Endometrial microvascular endothelial cells (primary cell): ENCODE data around the gene BOK. TPM values are rescaled to one million over a fixed set of nuclear protein-coding genes. Genes with fewer than 3 reads are reported as not detected.
"Not testable (repeated sequence)": the region's sequence is repeated elsewhere in the genome, so short reads cannot be mapped to it uniquely, and the experiment has no call there.

Experiments
- in situ Hi-C: cut with HindIII; loops from 2 replicates; pipeline ENCODE4 v1.10.0; 2017; ENCODE audit warnings: low sequenced_read_pairs, low pct_unique_long_range_greater_than_20kb; ENCODE audit errors: inconsistent ontology term
- total RNA-seq: library from RNA; depleted of rRNA; stranded (reverse); fragments of >200 nt; gene quantifications from one replicate; pipeline ENCODE4 v1.2.3, GENCODE V29; 2015; ENCODE audit errors: inconsistent ontology term

Gene BOK
- total RNA-seq, 1 donor from 2014 or later: 102 TPM

DNA sequence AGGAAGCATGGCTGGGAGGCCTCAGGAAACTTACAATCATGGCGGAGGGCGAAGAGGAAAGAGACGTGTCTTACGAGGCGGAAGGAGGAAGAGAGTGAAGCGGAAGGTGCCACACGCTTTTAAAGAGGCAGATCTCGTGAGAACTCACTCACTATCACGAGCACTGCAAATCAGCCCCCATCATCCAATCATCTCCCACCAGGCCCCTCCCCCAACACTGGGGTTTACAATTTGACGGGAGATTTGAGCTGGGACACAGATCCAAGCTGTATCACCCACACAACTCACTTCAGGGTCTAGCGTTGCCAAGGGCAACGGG lies 5.1 kb upstream of the BOK start:
- in situ Hi-C loops: no loop called here

DNA sequence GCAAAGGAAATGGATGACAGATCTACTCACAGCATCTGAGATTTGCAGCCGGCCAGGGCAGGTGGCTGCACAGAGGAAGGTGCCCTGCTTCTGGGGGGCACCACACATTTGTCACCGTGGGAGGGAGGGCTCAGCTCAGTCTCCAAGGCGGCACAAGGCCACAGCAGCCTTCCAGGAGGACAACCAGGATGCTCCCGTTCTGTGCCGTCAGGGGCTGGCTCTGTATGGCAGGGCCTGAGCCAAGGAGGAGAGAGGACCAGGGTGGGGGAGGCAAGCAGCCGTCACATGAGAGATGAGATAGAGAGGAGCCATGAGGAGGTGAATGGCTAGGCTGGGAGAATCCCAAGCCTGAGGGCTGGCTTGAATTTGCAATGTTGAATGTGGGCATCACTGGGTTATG lies 4.6 kb upstream of the BOK start:
- in situ Hi-C loops: no loop called here

DNA sequence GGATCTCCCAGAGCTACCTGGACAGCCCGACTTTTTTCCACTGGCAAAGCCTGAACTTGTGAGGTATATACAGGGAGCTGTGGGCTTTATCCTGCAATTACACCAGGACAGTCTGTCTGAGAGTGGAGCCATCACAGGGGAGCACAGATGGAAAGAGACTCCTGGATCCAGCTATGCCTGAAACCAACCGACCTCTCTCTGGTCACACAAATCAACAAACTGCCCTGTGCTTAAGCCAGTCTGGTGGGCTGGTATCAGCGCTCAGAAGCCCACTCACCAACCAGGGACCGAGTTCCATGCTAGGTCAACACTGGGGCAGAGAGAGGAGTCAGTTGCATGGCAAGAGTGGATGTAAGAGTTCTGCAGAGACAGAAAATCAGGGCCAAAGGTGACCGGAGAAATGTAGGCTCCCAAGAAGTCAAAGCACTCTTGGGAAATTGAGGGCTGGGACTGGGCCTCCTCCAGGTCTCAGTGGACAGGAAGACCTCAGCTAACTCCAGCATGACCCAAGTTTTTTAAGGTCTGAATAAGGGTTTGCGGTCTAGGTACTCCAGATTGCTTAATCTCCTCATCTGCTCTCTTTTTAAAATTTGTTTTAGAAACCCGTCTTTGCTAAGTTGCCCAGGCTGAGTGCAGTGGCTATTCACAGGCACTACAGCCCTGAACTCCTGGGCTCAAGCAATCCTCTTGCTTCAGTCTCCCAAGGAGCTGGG lies 3.8 kb upstream of the BOK start:
- in situ Hi-C loops: no loop called here

DNA sequence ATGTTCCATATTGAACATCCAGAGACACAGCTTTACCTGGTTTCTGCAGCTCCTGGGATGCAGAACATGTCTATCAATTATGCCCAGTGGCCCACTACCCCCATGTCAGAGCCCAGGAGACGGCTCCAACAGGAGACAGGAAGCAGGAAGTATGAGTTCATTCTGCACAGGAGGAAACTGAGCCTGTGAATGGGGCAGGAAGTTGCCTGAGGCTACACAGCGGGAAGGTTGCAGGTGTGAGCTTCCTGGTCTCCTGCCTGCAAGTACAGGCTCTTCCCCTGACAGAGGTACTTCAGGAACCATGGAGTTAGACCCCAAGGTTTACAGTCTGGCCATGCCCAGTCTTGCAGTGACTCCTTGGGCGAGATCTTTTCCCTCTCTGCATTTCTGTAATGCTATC lies 2.8 kb upstream of the BOK start:
- in situ Hi-C loops: no loop called here

DNA sequence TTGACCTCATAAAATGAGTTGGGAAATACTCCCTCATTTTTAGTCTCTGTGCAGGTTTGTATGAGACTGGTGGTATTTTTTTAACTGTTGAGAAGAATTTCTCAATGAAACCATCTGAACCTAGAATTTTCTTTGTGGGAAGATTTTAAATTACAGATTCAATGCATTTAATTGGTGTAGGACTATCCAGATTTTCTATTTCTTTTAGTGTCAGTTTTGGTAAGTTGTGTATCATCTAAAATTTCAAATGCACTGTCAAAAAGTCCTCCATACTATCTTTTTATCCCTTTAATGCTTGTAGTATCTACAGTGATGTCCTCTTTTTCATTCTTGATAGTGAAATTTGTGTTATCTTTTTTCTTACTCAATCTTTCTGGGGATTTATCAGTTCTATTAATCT lies 1.8 kb upstream of the BOK start:
- in situ Hi-C loops: no loop called here

DNA sequence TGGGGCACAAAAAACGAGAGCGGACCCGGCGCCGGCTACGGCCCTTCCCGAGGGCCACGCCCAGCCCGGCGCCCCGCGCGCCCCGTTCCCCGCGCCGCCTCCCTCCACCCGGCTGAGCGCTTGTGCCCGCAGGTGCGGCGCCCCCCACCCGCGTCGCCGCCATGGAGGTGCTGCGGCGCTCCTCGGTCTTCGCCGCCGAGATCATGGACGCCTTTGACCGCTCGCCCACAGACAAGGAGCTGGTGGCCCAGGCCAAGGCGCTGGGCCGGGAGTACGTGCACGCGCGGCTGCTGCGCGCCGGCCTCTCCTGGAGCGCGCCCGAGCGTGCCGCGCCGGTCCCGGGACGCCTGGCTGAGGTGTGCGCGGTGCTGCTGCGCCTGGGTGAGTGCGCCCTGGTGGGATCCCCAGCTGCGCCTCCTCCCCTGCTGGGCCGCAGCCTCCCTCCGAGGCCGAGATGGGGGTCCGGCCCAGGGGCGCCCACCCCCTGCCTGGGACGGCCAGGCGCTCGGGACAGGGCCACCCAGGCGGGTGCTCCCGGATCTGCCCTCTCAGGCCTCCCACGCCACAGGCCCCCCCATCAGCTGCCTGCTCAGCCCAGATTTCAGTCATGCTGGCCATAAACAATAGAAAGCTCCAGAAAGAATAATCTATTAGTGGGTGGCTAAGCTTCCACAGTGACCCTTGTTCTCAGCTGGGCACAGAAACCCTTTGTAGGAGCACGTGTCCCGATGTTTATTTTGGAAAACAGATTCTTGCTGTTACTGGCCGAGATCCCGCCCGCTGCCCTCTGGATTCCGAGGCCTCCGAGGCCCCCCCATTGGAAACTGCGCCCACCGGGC lies 997 bp downstream of the BOK start:
- in situ Hi-C loops: no loop called here

DNA sequence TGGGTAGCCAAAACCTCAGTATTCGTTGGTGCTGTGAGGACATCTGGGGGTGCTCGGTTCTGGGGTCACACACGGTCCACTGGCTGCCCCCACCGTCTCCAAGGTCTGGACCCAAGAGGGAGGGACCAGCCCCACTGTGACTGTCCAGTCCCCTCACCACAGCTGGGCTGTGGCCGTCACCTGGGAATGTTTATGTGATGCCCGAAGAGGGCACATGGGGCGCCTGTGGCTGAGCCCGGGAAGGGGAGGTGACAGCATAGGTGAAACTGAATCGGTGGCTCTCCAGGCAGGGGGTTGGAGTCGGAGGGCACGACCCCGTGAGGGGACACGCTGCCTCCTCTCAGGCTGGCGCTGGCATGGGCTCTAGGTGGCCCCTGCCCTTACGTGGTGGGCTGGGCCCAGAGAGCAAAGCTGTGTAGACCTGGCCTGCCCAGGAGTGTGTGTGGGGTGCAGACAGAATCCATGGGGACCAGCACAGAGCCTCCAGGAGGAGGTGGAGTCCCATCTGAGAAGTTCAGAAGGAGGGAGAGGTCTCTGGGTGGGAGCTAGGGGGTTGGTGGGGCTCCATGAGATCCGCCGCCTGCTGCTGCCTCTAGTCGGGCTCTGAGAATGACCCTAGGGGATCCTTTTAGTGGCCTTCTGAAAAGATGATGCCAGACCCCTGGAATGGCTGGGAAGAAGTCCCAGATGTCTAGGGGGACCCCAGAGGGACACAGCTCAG lies 1.8 kb downstream of the BOK start:
- in situ Hi-C loops: no loop called here

DNA sequence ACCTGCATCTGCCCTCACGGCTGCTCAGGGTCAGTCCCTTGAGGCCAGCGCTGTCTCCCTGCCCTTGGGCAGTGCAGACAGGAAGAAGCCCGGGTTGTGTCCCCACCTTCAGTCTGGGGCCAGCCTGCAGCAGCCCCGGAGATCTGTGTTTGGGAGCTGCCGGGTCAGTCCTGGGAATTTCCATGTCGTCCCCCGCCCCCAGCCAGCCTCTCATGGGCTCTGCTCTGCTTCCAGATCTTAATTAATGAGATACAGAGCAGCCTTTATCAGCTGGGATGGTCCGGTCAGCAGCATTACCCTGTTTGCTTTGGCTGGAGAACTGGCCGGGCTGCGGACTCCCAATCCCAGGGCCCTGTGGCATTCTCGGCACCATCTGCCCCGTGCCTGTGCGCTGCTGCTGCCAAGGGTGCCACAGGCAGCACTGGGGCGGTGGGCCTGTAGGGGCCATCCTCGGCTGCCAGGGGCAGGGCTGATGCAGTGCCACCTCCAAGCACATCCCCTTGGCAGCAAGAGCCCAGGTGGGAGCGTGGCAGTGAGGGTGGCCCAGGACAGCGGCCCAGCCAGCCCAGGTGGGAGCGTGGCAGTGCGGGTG lies 2.4 kb downstream of the BOK start:
- in situ Hi-C loops: no loop called here

DNA sequence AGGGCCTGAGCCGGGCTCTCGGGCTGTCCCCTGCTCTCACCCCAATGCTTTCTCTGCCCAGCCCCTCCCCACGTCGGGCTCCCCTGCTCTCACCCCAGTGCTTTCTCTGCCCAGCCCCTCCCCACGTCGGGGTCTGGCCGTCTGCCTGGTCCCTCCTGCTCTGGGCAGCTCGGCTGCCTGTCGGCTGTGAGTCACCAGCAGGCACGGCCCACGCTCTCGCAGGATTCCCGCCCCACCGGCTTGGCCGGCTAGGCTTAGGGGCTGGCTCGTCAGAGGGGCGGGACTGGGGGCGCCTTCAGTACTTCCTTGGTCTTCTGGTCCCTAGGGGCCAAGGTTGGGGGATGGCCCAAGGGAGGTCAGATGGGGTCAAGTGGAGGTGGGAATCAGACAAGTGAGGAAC lies 3.3 kb downstream of the BOK start:
- in situ Hi-C loops: no loop called here

DNA sequence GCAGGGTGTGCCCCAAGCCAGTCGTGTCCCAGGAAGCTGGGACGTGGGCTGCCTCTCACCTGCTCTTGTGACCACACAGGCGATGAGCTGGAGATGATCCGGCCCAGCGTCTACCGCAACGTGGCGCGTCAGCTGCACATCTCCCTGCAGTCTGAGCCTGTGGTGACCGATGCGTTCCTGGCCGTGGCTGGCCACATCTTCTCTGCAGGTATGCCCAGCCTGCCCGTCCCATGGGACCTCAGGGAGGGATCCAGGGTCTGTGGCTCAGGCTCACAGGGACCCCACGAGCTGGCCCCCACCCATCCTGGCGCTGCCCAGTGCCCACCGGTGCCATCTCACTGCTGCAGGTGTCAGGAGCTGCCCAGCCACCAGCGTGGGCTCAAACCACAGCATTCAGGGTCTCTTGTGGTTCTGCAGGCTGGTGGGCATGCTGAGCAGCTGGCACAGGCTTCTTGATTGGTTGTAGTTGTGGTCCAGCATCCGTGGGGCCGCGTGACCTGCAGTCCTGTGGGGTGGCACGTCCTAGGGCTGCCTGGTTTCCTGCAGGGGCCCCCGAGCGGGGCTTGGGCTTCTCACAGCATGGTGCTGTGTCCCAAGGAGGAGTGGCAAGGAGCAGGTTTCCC lies 3.8 kb downstream of the BOK start:
- in situ Hi-C loops: no loop called here

DNA sequence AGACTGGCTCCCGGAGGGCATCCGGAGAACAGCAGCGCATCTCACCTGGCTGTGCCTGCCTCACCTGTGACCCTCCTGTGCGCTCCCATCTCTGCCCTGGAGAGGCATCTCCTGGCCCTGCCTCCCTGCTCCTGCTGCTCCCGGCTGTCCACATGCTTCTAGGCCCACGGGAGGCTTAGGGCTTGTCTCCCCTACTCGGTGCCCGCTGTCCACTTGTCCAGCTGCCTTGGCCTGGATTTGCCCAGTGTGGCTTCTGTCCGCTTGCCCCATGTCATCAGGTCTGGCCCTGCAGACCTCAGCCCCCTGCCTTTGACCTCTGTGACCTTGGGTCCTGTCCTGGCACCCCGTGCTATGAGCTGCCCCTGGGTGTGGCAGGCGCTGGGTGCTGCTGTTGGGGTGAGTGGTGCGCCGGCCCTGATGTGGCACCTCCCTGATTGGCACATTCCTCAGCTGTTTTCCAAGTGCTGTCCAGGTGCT lies 4.5 kb downstream of the BOK start:
- in situ Hi-C loops: no loop called here

DNA sequence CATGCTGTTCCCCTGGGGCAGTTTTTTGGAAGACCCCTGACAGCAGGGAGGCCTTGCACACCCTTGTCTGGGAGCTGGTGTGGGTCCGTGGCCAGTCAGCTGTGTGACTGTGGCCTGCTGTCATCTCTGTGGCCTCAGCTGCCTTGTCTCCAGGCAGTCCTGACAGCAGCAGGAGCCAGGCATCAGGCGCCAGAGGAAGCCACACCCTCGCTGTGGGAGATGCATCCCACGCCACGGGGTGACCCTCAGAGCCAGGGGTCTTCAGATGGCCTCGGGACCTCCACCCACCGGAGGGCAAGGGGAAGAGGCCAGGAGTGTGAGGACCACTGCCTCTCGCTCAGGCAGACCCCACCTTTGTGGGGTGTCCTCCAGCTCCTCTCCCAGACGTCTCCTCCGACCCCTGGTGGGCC lies 5.0 kb downstream of the BOK start:
- in situ Hi-C loops: no loop called here

DNA sequence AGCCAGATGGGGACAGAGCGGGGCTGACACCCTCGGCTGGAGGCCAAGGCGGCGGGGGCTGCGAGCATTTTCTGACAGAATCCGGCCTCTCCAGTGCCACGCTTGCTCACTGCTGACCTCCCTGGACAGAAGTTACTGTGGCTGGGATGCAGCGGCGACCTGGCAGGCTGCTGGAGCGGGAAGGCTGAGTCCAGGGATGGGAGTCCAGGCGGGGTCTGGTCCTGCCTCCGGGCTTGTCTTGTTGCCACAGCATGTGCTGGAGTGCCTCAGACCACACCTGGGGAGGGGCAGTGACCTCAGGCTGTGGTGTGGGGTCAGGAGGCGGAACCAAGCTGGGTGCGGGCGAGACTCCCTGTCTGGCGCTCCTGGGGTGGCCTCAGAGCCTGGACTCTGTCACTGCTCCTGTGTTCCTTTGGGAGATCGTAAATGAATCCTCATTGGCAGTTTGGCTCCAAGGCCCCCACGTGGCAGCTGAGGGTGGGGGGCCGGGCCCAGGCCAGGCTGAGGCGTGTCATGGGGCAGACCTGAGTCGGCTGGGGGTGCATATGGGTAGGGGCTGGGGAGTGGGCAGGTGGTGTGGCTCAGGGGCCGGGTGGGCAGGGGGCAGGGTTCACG lies 5.5 kb downstream of the BOK start:
- in situ Hi-C loops: no loop called here

DNA sequence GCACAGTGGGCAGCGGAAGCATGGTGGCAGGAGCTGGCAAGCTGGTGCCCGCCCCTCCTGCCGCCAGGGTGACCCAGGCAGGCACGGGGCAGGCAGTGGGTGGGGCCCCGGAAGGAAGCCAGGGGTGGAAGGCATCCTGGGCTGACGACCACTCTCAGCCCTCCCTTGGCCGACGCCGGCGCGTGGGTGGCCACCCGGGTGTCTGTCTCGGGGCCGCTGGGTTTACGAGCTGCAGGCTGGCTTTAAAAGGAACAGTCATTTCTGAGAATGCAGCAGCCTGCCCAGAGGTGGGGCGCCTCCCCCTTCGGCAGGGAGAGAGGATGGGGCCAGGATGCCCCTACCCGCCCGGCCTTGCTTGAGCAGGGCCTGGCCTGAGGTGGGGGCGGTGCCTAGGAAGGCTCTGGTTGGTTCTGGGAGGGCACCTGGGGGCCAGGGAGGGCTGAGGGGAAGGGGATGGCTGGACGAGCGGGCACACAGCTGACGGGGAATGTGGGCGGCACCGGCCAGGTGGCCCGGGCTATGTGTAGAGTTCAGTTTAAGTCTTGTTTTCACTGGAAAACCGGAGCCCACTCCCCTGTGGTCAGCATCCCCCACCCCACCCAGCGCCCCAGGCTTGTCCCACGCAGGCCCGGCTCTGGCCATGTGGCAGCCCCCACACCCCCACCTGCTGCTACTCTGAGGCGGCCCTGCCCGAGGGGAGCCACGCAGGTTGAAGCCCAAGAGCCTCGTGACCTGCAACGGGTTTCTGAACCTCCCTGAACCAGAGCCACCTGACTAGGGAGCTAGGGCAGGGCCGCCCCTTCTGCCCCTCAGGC lies 6.3 kb downstream of the BOK start:
- in situ Hi-C loops: no loop called here

DNA sequence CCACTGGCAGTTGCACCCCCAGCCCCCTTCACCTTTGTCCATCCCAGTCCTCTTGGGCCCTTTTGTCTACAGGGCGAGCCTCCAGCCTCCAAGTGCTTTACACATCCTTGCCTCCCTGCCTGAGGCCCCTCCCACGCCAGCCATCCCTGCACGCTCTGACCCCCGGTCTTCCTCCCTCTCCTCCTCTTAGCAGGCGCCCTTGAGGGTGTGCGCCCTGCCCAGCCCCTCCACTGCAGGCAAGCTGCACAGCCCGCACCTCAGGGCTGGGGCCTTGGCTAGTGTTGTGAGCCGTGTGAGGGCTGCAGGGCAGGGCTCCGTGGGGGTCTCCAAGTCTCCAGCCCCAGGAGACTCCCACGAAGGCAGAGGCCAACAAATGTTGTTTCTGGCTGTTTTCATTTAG lies 6.9 kb downstream of the BOK start:
- in situ Hi-C loops: no loop called here

DNA sequence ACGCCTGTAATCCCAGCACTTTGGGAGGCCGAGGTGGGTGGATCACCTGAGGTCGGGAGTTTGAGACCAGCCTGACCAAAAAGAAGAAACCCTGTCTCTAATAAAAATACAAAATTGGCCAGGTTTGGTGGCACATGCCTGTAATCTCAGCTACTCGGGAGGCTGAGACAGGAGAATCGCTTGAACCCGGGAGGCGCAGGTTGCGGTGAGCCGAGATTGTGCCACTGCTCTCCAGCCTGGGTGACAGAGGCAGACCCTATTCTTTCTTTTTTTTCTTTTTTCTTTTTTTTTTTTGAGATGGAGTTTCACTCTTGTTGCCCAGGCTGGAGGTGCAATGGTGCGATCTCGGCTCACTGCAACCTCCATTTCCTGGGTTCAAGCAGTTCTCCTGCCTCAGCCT lies 7.5 kb downstream of the BOK start:
- in situ Hi-C loops: not testable (repeated sequence)

DNA sequence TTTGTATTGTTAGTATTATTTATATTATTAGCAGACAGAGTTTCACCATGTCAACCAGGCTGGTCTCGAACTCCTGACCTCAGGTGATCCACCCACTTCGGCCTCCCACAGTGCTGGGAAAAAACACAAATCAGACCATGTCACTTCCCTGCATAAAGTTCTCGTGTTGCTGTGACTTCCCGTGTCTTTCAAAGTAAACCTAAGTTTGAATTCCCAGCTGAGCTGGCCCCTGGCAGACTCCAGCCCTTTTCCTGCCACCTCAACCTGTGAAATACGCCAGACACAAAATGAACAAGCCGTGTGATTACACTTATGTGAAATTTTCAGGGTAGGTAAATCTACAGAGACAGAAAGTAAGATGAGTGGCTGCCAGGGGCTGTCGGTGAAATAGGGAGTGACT lies 7.9 kb downstream of the BOK start:
- in situ Hi-C loops: no loop called here

DNA sequence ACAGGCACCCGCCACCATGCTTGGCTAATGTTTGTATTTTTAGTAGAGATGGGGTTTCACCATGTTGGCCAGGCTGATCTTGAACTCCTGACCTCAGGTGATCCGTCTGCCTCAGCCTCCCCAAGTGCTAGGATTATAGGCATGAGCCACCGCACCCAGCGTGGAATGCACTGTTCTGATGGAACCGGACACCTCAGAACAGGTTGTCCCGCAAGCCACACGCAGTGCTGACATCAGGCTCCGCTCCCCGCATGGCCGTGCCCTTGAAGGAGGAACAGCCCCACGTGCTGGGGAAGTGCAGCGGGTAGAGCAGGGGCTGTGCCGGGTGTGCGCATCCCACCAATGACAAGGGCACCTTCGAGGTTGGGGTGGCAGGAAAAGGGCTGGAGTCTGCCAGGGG lies 8.7 kb downstream of the BOK start:
- in situ Hi-C loops: not testable (repeated sequence)
